ENCODE results near the gene ZG16B.

DNA sequence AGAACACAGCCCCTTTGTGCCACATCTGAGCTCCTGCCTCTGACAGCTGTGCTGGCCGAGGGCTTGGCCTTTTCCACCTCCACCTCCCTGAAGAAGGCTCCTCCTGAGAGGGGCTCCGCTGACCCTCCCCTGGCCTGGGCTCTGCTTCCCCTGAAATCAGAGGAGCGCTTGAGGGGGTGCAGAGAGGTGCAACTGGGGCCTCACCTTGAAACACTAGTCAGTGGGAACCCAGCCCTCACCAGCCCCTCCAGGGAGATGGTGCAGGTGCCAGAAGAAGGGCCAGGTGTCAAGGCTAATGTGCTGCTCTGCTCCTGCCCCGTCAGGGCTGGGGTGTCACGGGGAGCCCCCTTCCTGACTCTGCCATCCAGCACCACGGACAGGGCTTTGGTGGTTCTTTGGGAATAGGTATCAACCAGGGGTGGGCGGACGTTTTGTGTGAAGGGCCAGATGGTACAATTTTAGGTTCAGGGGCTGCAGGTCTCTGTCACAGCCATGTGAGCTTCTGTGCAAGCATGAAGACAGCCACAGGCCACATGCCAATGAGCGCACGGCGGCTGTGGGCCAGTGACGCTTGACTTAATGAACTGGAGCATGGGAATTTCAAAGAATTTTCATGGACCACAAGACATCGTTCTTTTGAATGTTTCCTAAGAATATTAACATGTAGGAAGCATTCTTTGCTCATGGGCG, 2.1 kb upstream of the ZG16B start:
- TF ChIP-seq POLR2A (IDR thresholded peaks at IDR 0.05) (no peak), POLR2AphosphoS5 (IDR thresholded peaks at IDR 0.05) (no peak), EP300 (IDR thresholded peaks at IDR 0.05) (no peak)
- TF ChIP-seq, protein P1, sequence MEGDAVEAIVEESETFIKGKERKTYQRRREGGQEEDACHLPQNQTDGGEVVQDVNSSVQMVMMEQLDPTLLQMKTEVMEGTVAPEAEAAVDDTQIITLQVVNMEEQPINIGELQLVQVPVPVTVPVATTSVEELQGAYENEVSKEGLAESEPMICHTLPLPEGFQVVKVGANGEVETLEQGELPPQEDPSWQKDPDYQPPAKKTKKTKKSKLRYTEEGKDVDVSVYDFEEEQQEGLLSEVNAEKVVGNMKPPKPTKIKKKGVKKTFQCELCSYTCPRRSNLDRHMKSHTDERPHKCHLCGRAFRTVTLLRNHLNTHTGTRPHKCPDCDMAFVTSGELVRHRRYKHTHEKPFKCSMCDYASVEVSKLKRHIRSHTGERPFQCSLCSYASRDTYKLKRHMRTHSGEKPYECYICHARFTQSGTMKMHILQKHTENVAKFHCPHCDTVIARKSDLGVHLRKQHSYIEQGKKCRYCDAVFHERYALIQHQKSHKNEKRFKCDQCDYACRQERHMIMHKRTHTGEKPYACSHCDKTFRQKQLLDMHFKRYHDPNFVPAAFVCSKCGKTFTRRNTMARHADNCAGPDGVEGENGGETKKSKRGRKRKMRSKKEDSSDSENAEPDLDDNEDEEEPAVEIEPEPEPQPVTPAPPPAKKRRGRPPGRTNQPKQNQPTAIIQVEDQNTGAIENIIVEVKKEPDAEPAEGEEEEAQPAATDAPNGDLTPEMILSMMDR (IDR thresholded peaks at IDR 0.05): no peak
